GM21390 (cell line): Measurements from ENCODE around the gene C1QA.
"Not testable (repeated sequence)": the region's sequence is repeated elsewhere in the genome, so short reads cannot be mapped to it uniquely, and the experiment has no call there.

Experiments
- ATAC-seq: cut with Tn5 transposase; IDR thresholded peaks from one replicate; pipeline ENCODE4 v1.9.1; 2021; ENCODE audit not compliant: unreplicated experiment

Gene C1QA

GRCh38 chr1:22671999-22672398 lies 35.6 kb downstream of the C1QA start:
- ATAC-seq, result no peak

GRCh38 chr1:22673486-22674409 lies 37.3 kb downstream of the C1QA start:
- no peak for ATAC-seq

GRCh38 chr1:22674410-22674749 lies 38.0 kb downstream of the C1QA start:
- no peak for ATAC-seq

GRCh38 chr1:22676151-22676550 lies 39.7 kb downstream of the C1QA start:
- ATAC-seq, result not testable (repeated sequence)

GRCh38 chr1:22676916-22677583 lies 40.6 kb downstream of the C1QA start:
- no peak for ATAC-seq

GRCh38 chr1:22677931-22678896 lies 41.8 kb downstream of the C1QA start:
- no peak for ATAC-seq

GRCh38 chr1:22680726-22681125 lies 44.3 kb downstream of the C1QA start:
- no peak for ATAC-seq

- no peak for ATAC-seq
Measured at GRCh38 chr1:22681556-22682276, 45.3 kb downstream of the C1QA start.

- no peak for ATAC-seq
Measured at GRCh38 chr1:22683547-22683946, 47.1 kb downstream of the C1QA start.

- ATAC-seq, result no peak
Measured at GRCh38 chr1:22685591-22686059, 49.2 kb downstream of the C1QA start.

- no peak for ATAC-seq
Measured at GRCh38 chr1:22687191-22687590, 50.8 kb downstream of the C1QA start.

- ATAC-seq, result no peak
Measured at GRCh38 chr1:22688466-22688865, 52.0 kb downstream of the C1QA start.
